Breast epithelium (tissue), 3 donors: ENCODE measurements around the gene ZFHX3.

Source experiments
- CTCF ChIP-seq, 3 donors: fragments of 450-650 bp; IDR thresholded peaks; one replicate each; pipeline ENCODE4 v1.5.1; 2016 to 2017; ENCODE audit warnings: antibody characterized with exemption in 3 of 3, mild to moderate bottlenecking in 3 of 3, moderate library complexity in 3 of 3
- POLR2A ChIP-seq: fragments of 450-650 bp; IDR thresholded peaks from one replicate; pipeline ENCODE4 v1.6.1; 2016; ENCODE audit warnings: antibody characterized with exemption, mild to moderate bottlenecking, moderate library complexity

GRCh38 chr16:73021866-73022495 is 25.9 kb downstream of the ZFHX3 start:
- TF ChIP-seq CTCF (IDR thresholded peaks at IDR 0.05) (no peak), POLR2A (no peak)
